Transverse colon (tissue), 3 donors: ENCODE results near the gene ARHGEF38.

Experiments
- CTCF ChIP-seq, 5 experiments: fragments of 200-600 bp in 3 of 5; fragments of 450-650 bp in 2 of 5; sonication (generic) in 3 of 5; IDR thresholded peaks; 1 replicate in 2 of 5; 2 replicates in 3 of 5; pipeline ENCODE4 v1.5.1; 2016 to 2017; ENCODE audit warnings: antibody characterized with exemption in 5 of 5, inconsistent platforms in 3 of 5, mild to moderate bottlenecking in 2 of 5, moderate library complexity in 1 of 5
- EP300 ChIP-seq: sonication (generic); formaldehyde crosslinking; IDR thresholded peaks from one replicate; pipeline ENCODE4 v1.6.1; 2017; ENCODE audit warnings: antibody characterized with exemption, low read depth

GRCh38 chr4:105601406-105601805 is 49.0 kb downstream of the ARHGEF38 start:
- no peak for TF ChIP-seq CTCF (IDR thresholded peaks at IDR 0.05)
- no peak for TF ChIP-seq EP300
